ENCODE measurements around the gene CHRFAM7A.
"Not testable (repeated sequence)": the region's sequence is repeated elsewhere in the genome, so short reads cannot be mapped to it uniquely, and the experiment has no call there.

- TF ChIP-seq CTCF (IDR thresholded peaks at IDR 0.05 in 4 of 5, conservative IDR thresholded peaks at IDR 0.05 in 1 of 5); POLR2A (IDR thresholded peaks at IDR 0.05): not testable (repeated sequence)
Measured at GRCh38 chr15:30374862-30375261, 18.5 kb downstream of the CHRFAM7A start.

Measured in gastrocnemius medialis (tissue), 4 donors.